Epithelial cell of esophagus (primary cell): Measurements from ENCODE around the gene ITCH.

Experiments used
- DNase-seq: peaks from one replicate; pipeline ENCODE4 v3.0.0; 2010; ENCODE audit warnings: low read depth
- H3K4me3 ChIP-seq: 2 replicates; pipeline ENCODE4 v1.5.1; 2011; ENCODE audit warnings: mild to moderate bottlenecking, low read length, control low read depth
- TF ChIP-seq, protein P1 (sequence below): IDR thresholded peaks from 2 replicates; pipeline ENCODE4 v1.5.1; 2011; ENCODE audit warnings: low read depth, mild to moderate bottlenecking, low read length, control low read depth, inconsistent platforms; ENCODE audit not compliant: insufficient read depth; ENCODE audit errors: missing control alignments

Gene ITCH

DNA sequence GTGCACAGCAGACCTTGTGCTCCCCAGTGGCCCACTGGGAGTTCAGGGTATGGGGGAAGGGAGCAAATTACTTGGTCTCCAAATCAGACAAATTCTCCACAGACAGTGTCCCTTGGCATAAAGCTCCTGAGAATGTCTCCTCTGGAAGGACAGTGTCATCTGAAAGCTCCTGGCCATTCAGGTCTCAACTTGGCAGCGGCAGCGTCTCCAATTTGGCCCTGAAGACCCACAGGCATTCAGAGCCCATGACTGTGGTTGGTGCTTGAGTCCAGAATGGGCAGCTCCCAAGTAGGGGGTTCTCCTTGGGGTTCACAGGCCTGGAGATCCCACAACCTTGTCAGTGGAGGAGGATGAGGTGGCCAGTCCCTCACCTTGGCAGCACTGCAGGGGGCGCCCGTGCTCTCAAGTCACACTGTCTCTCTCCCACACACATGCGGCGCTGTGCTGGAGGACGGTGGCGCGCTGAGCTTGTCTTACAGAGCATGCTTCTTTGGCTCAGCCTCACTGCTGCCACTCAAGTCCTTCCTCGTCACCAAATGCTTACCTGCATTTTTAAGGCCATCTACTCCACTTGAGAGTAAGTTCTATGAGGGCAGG, 173.8 kb downstream of the ITCH start:
- TF ChIP-seq, protein P1, sequence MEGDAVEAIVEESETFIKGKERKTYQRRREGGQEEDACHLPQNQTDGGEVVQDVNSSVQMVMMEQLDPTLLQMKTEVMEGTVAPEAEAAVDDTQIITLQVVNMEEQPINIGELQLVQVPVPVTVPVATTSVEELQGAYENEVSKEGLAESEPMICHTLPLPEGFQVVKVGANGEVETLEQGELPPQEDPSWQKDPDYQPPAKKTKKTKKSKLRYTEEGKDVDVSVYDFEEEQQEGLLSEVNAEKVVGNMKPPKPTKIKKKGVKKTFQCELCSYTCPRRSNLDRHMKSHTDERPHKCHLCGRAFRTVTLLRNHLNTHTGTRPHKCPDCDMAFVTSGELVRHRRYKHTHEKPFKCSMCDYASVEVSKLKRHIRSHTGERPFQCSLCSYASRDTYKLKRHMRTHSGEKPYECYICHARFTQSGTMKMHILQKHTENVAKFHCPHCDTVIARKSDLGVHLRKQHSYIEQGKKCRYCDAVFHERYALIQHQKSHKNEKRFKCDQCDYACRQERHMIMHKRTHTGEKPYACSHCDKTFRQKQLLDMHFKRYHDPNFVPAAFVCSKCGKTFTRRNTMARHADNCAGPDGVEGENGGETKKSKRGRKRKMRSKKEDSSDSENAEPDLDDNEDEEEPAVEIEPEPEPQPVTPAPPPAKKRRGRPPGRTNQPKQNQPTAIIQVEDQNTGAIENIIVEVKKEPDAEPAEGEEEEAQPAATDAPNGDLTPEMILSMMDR, result peak; percentile 41
- peak; percentile 52 for DNase-seq

DNA sequence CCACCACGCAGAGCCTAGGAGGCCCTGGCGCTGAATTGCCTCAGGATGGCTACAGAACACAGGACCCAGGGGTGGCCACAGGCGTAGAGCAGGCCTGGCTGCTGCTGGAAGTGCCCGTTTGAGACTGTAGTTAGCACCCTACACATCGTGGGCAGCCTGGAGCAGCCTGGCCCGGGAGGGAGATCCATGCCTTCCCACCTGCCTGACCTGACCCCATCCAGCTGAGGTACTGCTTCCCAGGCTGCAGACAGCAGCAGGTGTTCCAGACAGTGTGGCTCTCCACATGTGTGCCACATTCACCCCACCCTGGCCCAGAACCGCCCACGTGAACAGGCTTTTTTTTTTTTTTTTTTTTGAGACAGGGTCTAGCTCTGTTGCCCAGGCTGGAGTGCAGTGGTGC, 174.6 kb downstream of the ITCH start:
- no peak overlapping the region for H3K4me3 ChIP-seq
- TF ChIP-seq, protein P1, result no peak
- DNase-seq, result no peak

More for the DNA sequence above, 173.8 kb downstream of the ITCH start:
- no peak overlapping the region for H3K4me3 ChIP-seq

DNA sequence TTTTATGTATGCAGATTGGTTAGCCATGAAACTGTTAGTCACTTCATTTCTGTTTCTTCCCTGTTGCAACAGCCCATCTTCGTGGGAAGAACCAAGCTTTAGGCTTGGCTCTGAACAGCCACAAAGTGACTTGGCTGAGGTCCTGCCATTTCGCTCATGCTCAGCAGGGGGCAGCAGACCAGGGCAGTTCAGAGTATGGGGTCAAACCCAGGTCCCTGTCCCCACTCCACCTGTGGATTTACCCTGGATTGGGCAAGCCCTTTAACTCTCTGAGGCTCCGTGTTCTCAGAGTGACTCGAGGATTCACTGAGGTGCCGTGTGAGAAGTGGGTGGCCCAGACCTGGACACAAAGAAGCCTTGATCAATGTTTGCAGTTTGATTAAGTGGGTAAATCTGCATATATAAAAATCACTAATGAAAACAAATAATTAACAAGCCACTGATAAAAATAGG, 175.6 kb downstream of the ITCH start:
- H3K4me3 ChIP-seq, result no peak overlapping the region
- TF ChIP-seq, protein P1, result peak; percentile 88
- peak; percentile 63 for DNase-seq

DNA sequence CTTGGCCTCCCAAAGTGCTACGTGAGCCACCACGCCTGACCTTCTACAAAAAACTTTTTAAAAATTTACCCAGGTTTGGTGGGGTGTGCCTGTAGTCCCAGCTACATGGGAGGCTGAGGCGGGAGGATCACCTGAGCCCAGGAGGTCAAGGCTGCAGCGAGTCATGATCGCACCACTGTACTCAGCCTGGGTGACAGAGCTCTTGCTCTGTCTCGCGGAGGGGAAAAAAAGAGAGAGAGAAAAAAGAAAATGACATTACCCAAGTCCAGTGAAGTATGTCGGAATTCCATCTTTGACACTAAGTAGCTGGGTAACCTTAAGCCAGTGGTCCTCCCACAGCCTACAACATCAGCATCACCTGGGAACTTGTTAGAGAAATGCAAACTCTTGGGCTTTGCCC, 176.7 kb downstream of the ITCH start:
- DNase-seq, result no peak
- H3K4me3 ChIP-seq, result no peak overlapping the region
- TF ChIP-seq, protein P1, result no peak

- no peak overlapping the region for H3K4me3 ChIP-seq
- DNase-seq, result no peak
- TF ChIP-seq, protein P1, result no peak
Measured at GRCh38 chr20:34540596-34541263, 177.7 kb downstream of the ITCH start.

DNA sequence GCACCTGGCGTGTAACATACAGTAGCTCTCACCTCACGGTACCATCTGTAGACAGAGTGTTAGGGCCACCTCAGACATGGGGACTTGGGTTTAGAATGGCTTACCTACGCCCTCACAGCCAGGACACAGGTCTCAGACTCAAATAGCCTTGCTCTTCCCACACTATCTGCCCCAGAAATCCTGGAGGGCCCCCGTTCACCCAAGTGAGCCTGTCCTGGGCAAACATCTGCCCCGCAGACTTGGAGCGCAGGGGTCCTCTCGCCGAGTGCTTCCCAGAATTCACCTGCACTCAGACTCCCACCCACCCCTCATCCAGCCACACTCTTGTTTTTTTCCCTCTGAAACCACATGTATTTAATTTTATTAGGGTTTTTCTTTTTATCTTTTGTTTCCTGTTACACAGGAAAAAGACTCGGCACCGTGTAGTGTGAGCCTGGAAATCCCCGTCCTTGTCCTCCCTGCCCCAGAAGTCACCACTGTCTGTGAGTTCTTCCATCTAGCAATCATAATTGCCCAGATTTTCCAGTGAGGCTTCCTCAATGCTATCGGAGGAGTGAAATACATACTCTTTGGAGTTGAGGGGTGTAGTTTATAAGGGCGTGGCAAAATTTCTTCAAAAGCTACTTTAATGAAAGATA, 178.3 kb downstream of the ITCH start:
- TF ChIP-seq, protein P1, result no peak
- H3K4me3 ChIP-seq, result no peak overlapping the region
- DNase-seq, result no peak
